Activated naive CD8-positive, alpha-beta T cell treated with anti-CD3 and anti-CD28 coated beads for 36 hours (primary cell): Measurements from ENCODE around the gene SERTM2. TPM values are rescaled to one million over a fixed set of nuclear protein-coding genes. Genes with fewer than 3 reads are reported as not detected.
"Not testable (repeated sequence)": the region's sequence is repeated elsewhere in the genome, so short reads cannot be mapped to it uniquely, and the experiment has no call there.

Experiments
- DNase-seq: peaks from one replicate; pipeline ENCODE4 v3.0.0; 2021
- H3K27ac Mint-ChIP-seq: one replicate; pipeline ENCODE4 v1.8.0; 2022; ENCODE audit warnings: mild to moderate bottlenecking, moderate library complexity, mixed read lengths
- H3K27me3 Mint-ChIP-seq: one replicate; pipeline ENCODE4 v1.8.0; 2022; ENCODE audit warnings: mild to moderate bottlenecking, mixed read lengths
- H3K36me3 Mint-ChIP-seq: one replicate; pipeline ENCODE4 v1.8.0; 2021; ENCODE audit warnings: mild to moderate bottlenecking, mixed read lengths
- H3K4me1 Mint-ChIP-seq: one replicate; pipeline ENCODE4 v1.8.0; 2021; ENCODE audit warnings: mixed read lengths
- H3K4me3 Mint-ChIP-seq: one replicate; pipeline ENCODE4 v1.8.0; 2022; ENCODE audit warnings: mild to moderate bottlenecking, moderate library complexity, mixed read lengths
- H3K9me3 Mint-ChIP-seq: one replicate; pipeline ENCODE4 v1.8.0; 2022; ENCODE audit warnings: mixed read lengths
- total RNA-seq, 2 experiments: library from RNA; stranded (reverse); gene quantifications; one replicate each; pipeline ENCODE4 v1.2.3, GENCODE V29; 2021

SERTM2 gene
- total RNA-seq, 2 experiments from 2014 or later = not detected

DNA sequence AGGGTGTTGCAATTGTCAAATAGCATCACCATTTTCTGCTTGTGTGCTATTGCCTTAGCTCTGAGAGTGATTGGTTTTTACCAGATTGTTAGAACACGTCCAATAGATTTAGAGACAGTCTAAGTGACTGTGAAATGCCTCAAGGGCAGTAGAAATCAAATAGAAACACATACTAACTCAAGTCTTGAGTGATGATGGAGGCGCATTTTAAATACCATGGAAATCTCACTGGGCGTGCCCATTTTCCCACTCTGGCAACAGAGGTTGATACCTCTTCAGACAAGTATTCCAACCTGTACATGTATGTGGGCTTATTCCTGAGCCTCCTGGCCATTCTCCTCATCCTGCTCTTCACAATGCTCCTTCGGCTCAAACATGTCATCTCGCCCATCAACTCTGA, 7.2 kb downstream of the SERTM2 start:
- no peak overlapping the region for H3K4me3 Mint-ChIP-seq
- H3K27ac Mint-ChIP-seq = no peak overlapping the region
- no peak for DNase-seq
- H3K36me3 Mint-ChIP-seq = no peaks in the 10 kb centered on the region
- H3K27me3 Mint-ChIP-seq = no peaks in the 10 kb centered on the region
- no peaks in the 10 kb centered on the region for H3K4me1 Mint-ChIP-seq
- no peaks in the 10 kb centered on the region for H3K9me3 Mint-ChIP-seq

DNA sequence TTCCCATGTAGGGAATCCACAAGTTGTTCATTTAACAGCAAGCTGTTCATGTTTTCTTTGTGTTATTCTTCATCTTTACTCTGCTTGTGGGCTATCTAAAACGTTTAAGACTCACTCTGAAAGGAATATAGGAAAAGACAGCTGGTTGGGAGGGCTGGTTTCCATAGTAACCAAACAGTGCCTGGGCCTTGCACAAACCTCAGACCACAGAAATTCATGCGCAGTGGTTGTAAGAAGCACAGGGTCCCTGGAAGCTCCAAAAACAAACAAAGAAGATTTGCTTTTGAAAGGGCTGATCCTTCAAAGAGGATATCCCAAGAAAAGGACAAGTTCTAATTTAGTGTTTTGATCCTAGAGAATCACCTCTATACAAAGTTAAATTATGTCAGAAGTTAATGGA, 7.8 kb downstream of the SERTM2 start:
- Mint-ChIP-seq H3K36me3 (no peaks in the 10 kb centered on the region), H3K27ac (no peak overlapping the region), H3K9me3 (no peaks in the 10 kb centered on the region), H3K4me1 (no peaks in the 10 kb centered on the region), H3K4me3 (no peak overlapping the region), H3K27me3 (no peaks in the 10 kb centered on the region)
- DNase-seq = no peak

- Mint-ChIP-seq H3K36me3 (no peaks in the 10 kb centered on the region), H3K9me3 (no peaks in the 10 kb centered on the region), H3K4me3 (no peak overlapping the region), H3K27ac (no peak overlapping the region), H3K27me3 (no peaks in the 10 kb centered on the region), H3K4me1 (no peaks in the 10 kb centered on the region)
- no peak for DNase-seq
These were observed 9.1 kb downstream of the SERTM2 start for GRCh38 chrX:111520506-111520905.

- Mint-ChIP-seq H3K4me1 (no peaks in the 10 kb centered on the region), H3K9me3 (no peaks in the 10 kb centered on the region), H3K36me3 (no peaks in the 10 kb centered on the region), H3K27me3 (no peaks in the 10 kb centered on the region), H3K4me3 (no peak overlapping the region), H3K27ac (no peak overlapping the region)
- no peak for DNase-seq
These were observed 9.7 kb downstream of the SERTM2 start for GRCh38 chrX:111521169-111521568.

DNA sequence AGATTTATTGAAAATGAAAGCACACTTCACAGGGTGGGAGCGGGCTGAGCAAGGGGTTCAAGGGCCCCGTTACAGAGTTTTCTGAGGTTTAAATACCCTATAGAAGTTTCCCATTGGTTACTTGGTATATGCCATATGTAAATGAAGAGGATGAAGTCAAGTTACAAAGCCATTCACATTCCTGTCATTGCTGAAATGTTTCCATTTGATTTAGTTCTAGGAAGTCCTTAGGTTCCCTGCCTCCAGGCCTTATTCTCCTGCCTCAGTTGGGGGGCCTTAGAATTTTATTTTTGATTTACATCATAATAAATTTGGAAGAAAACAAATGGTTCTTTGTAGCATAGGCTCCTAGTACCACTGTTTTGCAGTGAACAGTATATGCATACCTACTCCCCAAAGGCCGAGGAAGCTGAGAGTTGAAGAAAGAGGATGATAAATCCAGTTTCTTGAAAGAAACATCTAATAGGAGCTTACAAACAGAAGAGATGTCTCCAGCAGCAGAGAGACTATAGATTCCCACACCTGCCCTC, 31.8 kb downstream of the SERTM2 start:
- H3K27me3 Mint-ChIP-seq = no peaks in the 10 kb centered on the region
- H3K4me1 Mint-ChIP-seq = no peaks in the 10 kb centered on the region
- H3K9me3 Mint-ChIP-seq = no peaks in the 10 kb centered on the region
- no peak overlapping the region for H3K4me3 Mint-ChIP-seq
- DNase-seq = no peak
- H3K27ac Mint-ChIP-seq = no peak overlapping the region
- no peaks in the 10 kb centered on the region for H3K36me3 Mint-ChIP-seq

GRCh38 chrX:111549235-111549634, 37.8 kb downstream of the SERTM2 start:
- H3K4me3 Mint-ChIP-seq, H3K27me3 Mint-ChIP-seq, H3K36me3 Mint-ChIP-seq, H3K4me1 Mint-ChIP-seq, H3K27ac Mint-ChIP-seq, DNase-seq, H3K9me3 Mint-ChIP-seq: not testable (repeated sequence)

GRCh38 chrX:111555406-111555958, 44.0 kb downstream of the SERTM2 start:
- Mint-ChIP-seq H3K27me3 (no peaks in the 10 kb centered on the region), H3K36me3 (no peaks in the 10 kb centered on the region), H3K9me3 (no peaks in the 10 kb centered on the region), H3K4me1 (no peaks in the 10 kb centered on the region), H3K4me3 (no peak overlapping the region), H3K27ac (no peak overlapping the region)
- no peak for DNase-seq

DNA sequence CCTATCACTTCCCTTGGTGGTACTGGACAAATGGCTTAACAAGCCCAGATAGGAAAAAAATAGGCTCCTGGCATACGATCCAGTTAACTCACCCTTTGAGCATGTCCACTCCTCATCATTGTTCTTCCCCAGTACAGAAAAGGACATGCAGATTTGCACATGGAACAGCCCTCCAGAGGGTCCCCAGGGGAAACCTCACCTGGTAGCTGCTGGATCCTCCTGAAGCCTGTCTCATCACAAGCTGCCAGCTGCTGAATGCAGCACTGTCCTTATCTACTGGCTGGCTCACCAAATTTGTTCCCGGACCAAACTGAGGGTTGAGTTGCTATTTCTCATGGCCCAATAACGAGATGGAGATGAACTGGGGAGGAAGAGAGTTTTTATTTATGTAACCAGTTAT, 49.4 kb downstream of the SERTM2 start:
- H3K27me3 Mint-ChIP-seq = no peaks in the 10 kb centered on the region
- H3K36me3 Mint-ChIP-seq = no peaks in the 10 kb centered on the region
- no peaks in the 10 kb centered on the region for H3K9me3 Mint-ChIP-seq
- no peaks in the 10 kb centered on the region for H3K4me1 Mint-ChIP-seq
- DNase-seq = no peak
- no peak overlapping the region for H3K27ac Mint-ChIP-seq
- H3K4me3 Mint-ChIP-seq = no peak overlapping the region

DNA sequence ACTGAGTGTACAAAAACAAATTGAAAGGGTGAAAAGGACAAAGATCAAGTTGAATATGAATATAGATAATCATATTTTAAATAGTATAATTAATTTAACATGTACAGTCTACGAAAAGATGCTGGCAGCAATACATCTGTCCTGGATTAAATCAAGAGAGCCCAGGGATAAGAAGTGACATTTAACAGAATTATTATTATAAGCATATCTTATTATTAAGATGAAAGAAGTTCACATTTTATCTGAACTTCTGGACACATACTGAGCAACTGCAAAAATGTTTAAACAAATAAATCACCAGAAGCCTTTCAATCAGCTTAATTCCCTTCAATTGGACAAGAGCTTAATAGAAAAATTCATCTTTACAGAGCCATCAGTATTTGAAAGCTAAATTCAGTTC, 50.4 kb downstream of the SERTM2 start:
- H3K4me3 Mint-ChIP-seq = no peak overlapping the region
- no peaks in the 10 kb centered on the region for H3K27me3 Mint-ChIP-seq

DNA sequence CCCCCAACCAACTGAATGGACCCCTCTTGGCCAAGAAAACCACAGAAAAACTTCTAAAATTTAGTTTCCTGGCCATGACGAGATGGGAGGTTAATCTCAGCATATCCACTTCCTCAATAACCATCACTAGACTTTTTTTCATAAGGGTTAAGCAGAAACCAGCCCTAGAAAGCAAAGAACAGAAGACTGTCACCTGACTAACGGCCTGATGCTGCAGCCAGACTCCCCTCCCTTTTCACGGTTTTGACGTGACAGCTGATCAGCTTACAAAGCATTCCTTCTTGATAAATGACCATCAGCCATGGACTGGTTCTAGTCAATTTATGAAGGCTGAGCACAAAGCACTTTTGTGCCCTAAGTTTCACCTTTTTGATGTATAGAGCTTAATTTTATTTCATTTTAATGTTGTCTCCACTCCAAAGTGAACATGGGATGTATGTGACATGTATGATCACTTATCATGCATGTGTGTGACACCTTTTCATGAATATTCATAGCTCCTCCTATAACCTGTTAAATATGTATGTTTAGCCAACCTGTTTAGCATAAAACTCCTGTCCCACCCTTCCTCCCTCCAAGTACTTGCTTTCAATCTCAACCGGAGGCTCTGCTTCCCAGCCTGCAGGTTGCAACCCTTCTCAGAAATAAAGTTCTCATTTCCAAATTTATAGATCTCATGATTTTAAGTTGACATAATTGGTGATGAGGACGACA, 56.3 kb downstream of the SERTM2 start:
- DNase-seq = no peak
- H3K4me1 Mint-ChIP-seq = no peaks in the 10 kb centered on the region
- H3K27ac Mint-ChIP-seq = no peak overlapping the region
- peaks cover 5% of the 10 kb centered on the region for H3K27me3 Mint-ChIP-seq
- no peaks in the 10 kb centered on the region for H3K36me3 Mint-ChIP-seq
- no peaks in the 10 kb centered on the region for H3K9me3 Mint-ChIP-seq
- H3K4me3 Mint-ChIP-seq = no peak overlapping the region

More for the DNA sequence above, 50.4 kb downstream of the SERTM2 start:
- Mint-ChIP-seq H3K27ac (no peak overlapping the region), H3K9me3 (no peaks in the 10 kb centered on the region), H3K36me3 (no peaks in the 10 kb centered on the region), H3K4me1 (no peaks in the 10 kb centered on the region)
- no peak for DNase-seq

GRCh38 chrX:111568354-111568753, 56.9 kb downstream of the SERTM2 start:
- Mint-ChIP-seq H3K4me3 (no peak overlapping the region), H3K27ac (no peak overlapping the region)

DNA sequence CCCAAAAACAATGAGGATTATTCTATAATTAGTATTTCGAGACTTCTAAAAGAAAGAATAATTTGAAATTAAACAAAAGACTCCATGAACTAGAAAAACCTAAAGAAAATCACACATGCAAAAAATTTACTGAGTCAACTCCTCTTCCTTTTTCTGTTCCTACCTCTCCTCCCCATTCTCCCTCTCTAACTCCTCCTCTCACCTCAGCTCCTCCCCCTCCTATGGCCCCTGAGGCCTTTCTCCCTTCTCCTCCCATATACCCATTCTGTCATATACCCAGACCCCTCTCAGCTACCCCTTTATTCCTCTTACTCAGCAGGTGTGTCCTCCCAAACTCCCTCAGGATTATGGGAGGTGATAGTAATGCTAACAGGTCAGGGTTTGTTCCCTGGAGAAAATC, 57.4 kb downstream of the SERTM2 start:
- H3K36me3 Mint-ChIP-seq = no peaks in the 10 kb centered on the region
- H3K4me3 Mint-ChIP-seq = no peak overlapping the region
- H3K9me3 Mint-ChIP-seq = no peaks in the 10 kb centered on the region
- H3K4me1 Mint-ChIP-seq = no peaks in the 10 kb centered on the region
- H3K27me3 Mint-ChIP-seq = peaks cover 5% of the 10 kb centered on the region
- no peak overlapping the region for H3K27ac Mint-ChIP-seq
- no peak for DNase-seq

More at GRCh38 chrX:111568354-111568753, 56.9 kb downstream of the SERTM2 start:
- DNase-seq = no peak
- Mint-ChIP-seq H3K36me3 (no peaks in the 10 kb centered on the region), H3K27me3 (peaks cover 5% of the 10 kb centered on the region), H3K9me3 (no peaks in the 10 kb centered on the region), H3K4me1 (no peaks in the 10 kb centered on the region)

Other genes with a start within 250 kb of the SERTM2 start
- not detected for gene CAPN6, start 241.2 kb upstream of the SERTM2 start, total RNA-seq
- gene DCX, start 99.5 kb upstream of the SERTM2 start, total RNA-seq = not detected
- 10 to 100 TPM; 48.1 to 53.5 TPM for gene ALG13, start 169.5 kb downstream of the SERTM2 start, total RNA-seq